GM12874 (cell line): ENCODE measurements around the gene DUSP23.

Experiments used
- CTCF ChIP-seq: IDR thresholded peaks from 2 replicates; pipeline ENCODE4 v1.5.1; 2011; ENCODE audit warnings: low read depth, mild to moderate bottlenecking, control low read depth, low read length, moderate library complexity; ENCODE audit not compliant: insufficient read depth

Gene DUSP23

GRCh38 chr1:159786465-159786864, 5.7 kb downstream of the DUSP23 start:
- no peak for TF ChIP-seq CTCF

GRCh38 chr1:159786966-159787365, 6.2 kb downstream of the DUSP23 start:
- TF ChIP-seq CTCF = no peak

- peak; percentile 59 for TF ChIP-seq CTCF
Observed at GRCh38 chr1:159790237-159790917, 9.6 kb downstream of the DUSP23 start.

GRCh38 chr1:159791031-159791430, 10.3 kb downstream of the DUSP23 start:
- no peak for TF ChIP-seq CTCF

- TF ChIP-seq CTCF = no peak
Observed at GRCh38 chr1:159791461-159791860, 10.7 kb downstream of the DUSP23 start.

- TF ChIP-seq CTCF = no peak
Observed at GRCh38 chr1:159795534-159795933, 14.8 kb downstream of the DUSP23 start.

GRCh38 chr1:159798893-159799292, 18.1 kb downstream of the DUSP23 start:
- TF ChIP-seq CTCF = peak; percentile 59; the same call in 1 of the 2 replicates

DNA sequence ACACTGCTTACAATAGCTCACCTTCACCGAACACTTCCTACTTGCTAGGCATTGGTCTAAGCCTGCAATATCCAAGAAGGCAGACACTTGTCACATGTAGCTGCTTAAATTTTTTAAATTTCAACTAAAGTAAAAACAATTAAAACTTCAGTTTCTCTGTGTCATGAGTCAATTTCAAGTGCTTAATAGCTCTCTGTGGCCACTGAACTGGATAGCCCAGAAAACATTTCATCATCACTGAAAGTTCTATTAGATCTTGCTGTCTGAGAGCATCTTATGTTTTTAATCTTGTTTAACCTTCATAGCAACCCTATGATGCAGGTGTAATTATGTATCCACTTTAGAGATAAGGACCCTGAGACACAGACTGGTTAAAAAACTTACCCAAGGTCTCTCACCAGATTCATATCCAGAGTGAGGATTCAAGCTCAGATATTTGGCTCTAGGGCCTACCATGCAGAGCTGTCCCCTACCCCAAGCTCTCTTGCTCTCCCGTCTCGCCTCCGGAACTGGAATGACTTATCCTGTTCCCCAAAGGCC, 18.8 kb downstream of the DUSP23 start:
- TF ChIP-seq CTCF = no peak
